Activated CD8-positive, alpha-beta memory T cell treated with anti-CD3 and anti-CD28 coated beads, Interleukin-2, amount 50 U/mL, for 24 hours (primary cell): ENCODE measurements around the gene USP10.

Source experiments
- DNase-seq: peaks from one replicate; pipeline ENCODE4 v3.0.0-alpha.2; 2020; ENCODE audit errors: extremely low read depth

Gene USP10

GRCh38 chr16:84699712-84700445 is at the start of gene USP10:
TSS of gene USP10 (plus strand) at chr16:84700000. CDS start at chr16:84700091, 91 bp downstream.
- peak; percentile 33 for DNase-seq

GRCh38 chr16:84650062-84650991 is 49.5 kb upstream of the USP10 start:
- DNase-seq, result no peak

GRCh38 chr16:84652566-84652965 is 47.2 kb upstream of the USP10 start:
- no peak for DNase-seq

GRCh38 chr16:84654238-84654637 is 45.6 kb upstream of the USP10 start:
- no peak for DNase-seq

- no peak for DNase-seq
Observed at GRCh38 chr16:84654998-84655397, 44.8 kb upstream of the USP10 start.

- DNase-seq, result no peak
Observed at GRCh38 chr16:84656649-84657048, 43.2 kb upstream of the USP10 start.

- no peak for DNase-seq
Observed at GRCh38 chr16:84657229-84657837, 42.5 kb upstream of the USP10 start.

GRCh38 chr16:84658690-84659089 is 41.1 kb upstream of the USP10 start:
- DNase-seq, result no peak

GRCh38 chr16:84659656-84660300 is 40.0 kb upstream of the USP10 start:
- DNase-seq, result no peak

GRCh38 chr16:84660973-84661372 is 38.8 kb upstream of the USP10 start:
- no peak for DNase-seq

- no peak for DNase-seq
Observed at GRCh38 chr16:84661418-84662060, 38.3 kb upstream of the USP10 start.

GRCh38 chr16:84662471-84662870 is 37.3 kb upstream of the USP10 start:
- no peak for DNase-seq

- no peak for DNase-seq
Observed at GRCh38 chr16:84663433-84664101, 36.2 kb upstream of the USP10 start.

GRCh38 chr16:84665359-84665758 is 34.4 kb upstream of the USP10 start:
- no peak for DNase-seq

- DNase-seq, result no peak
Observed at GRCh38 chr16:84665843-84666242, 34.0 kb upstream of the USP10 start.

GRCh38 chr16:84667600-84668309 is 32.0 kb upstream of the USP10 start:
- no peak for DNase-seq

- DNase-seq, result no peak
Observed at GRCh38 chr16:84670063-84670462, 29.7 kb upstream of the USP10 start.

GRCh38 chr16:84672276-84673202 is 27.3 kb upstream of the USP10 start:
- DNase-seq, result peak; percentile 35

- DNase-seq, result no peak
Observed at GRCh38 chr16:84673203-84673535, 26.6 kb upstream of the USP10 start.
